ENCODE data around the gene MROH2A.

DNA sequence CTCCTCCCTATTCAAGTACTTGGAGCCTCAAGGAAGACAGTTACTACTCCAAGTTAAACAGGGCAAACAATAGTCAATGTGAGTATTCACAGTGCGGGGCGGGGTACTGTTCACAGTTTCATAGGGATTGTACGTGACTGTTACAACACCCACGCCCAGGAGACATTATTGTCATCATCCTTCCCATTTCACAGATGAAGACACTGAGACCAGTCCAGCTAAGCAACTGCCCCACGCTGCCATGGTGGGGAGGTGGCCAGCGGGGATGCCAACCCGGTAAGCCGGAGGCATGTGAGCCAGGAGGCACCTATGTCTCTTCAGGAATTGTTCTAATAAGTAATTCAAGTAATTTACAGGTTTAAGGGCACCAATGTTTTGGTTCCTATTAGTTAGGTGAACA, 75.2 kb downstream of the MROH2A start:
- TF ChIP-seq EGR1 (IDR thresholded peaks at IDR 0.05; ENCODE audit: low read depth in 2 of 2) (no peak), CTCF (IDR thresholded peaks at IDR 0.05; ENCODE audit: low read depth, low read length, missing input control) (no peak), JUND (IDR thresholded peaks at IDR 0.05) (no peak)
